Stimulated activated CD8-positive, alpha-beta memory T cell treated with anti-CD3 and anti-CD28 coated beads, Interleukin-7, amount 100 ng/mL, for 48 hours (primary cell): ENCODE data around the gene KAZN.

Experiments used
- DNase-seq, 2 donors: peaks; one replicate each; pipeline ENCODE4 v3.0.0-alpha.2; 2020; ENCODE audit warnings: low read depth in 1 of 2; ENCODE audit errors: extremely low read depth in 1 of 2

KAZN gene

DNA sequence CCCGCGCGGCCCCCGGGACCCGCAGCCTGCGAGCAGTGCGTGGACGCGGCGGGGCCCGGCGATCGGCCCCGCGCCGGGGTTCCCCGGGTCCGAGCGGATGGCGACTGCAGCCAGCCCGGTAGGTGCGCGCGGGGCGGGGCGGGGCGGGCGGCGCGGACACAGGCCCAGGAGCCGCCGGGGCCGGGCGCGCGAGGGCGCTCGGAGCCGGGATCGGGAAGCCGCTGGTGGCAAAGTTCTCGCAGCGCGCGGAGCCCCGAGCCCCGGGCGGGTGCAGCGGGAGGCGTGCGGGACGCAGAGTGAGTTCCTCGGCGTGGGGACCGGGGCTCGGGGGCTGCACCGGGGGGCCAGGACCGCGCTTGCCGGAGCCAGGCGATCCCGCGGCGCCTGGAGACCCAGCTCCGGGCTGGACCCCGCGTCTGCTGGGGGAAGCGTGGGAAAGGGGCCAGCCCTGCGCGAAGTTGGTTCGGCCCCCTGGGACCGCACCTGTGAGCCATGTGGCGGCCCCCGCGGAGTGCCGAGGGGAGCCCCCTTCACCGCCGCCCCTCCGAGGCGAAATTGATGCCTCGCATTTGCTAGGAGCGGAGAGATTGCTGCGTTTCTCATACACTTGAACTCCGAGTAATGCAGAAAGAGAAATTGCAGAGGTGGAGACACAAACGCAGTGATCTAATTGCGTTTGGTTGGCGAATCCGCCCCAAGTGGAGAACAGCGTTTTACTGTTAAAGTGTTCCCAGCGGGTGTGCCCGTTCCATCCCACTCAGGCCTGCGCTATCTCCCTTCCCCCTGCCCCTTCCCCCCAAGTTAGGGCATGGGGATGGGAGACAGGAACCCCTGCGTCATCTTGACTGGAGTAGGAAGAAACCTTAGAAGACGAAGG lies 326.2 kb downstream of the KAZN start:
- no peak for DNase-seq

DNA sequence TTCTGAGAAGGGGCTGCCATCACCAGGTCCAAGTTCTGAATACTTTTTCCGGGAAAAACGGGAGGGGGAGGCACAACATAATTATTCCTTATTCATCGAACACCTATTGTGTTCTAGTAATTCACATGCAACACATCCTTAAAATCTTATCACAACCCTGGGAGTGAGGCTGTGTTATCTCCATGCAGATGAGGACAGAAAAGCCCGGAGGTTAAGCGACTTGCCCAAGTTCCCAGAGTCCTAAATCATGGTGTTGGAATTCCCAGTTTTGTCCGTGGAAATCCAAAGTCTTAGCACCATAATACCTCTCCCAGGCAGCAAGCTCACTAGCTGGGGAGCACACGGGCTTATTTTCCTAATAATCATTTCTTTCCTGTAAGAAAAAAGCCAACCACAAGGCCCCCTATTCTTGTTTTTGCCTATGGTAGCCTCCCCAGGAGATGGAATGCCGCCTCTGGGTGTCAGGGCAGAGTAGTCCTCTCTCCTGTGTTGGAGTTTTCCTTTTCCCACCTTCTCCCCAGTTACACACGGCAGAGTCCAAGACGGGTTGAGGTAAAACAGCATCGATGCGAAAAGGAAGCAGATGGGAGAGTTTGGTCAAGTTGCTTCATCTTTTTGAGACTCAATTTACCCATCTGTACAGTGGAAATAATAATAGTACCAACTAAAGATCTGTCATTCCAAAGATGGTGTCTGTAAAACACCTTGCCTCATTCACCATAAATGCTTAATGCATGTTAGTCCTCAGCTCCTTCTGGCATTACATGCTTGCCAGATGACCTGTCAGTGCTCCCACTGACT lies 327.1 kb downstream of the KAZN start:
- no peak for DNase-seq

DNA sequence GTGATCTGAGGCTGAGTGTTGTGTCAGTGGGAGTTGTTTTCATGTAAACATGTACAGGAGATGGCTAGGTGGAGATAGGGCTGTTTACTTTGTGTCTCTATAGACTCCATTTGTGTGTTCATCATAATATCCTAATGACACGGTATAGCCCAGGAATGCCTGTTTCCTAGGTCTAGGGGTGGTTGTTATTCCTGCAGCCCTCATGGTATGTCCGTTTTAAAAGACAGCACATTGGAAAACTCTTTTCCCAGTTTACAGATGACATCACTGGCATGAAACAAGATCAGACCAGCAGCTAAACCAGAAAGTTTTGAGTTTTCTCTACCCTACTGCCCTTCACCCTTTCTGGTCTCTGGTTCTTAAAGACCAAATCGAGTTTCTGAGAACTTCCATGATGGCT lies 327.7 kb downstream of the KAZN start:
- no peak for DNase-seq

DNA sequence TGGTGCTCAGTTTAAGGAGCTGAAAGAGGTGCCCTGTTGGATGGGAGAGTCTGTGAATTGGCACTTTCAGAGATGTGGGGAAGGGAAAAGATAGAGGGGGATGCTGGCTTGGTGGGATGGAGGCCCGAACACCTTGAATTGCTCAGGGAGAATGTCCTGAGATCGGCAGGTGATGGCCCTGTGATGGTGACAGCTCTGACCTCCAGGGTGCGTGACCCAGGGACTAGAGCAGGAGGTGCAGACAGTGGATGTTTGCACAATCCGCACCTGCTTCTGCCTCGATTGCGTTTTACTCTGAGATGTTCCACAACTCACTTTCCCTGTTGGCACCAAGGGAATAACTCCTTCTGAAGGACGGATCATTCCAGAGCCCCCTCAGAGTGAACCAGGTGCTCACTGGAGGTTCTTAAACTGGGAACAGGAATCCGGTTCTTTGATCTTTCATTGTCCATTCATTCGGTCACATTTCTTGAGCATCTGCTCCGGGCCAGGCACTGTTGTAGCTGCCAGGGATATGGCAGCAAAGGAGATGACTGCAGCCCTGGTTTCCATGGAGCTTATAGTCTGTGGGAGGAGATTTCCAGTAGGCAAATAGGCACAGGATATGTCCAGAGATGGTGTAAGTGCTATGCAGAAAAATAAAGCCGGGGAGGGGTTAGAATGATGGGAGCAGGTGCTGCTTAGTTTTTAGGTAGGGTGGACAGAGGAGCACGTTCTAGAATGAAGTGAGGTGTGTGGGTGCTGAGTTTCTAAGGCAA lies 328.5 kb downstream of the KAZN start:
- DNase-seq: no peak

DNA sequence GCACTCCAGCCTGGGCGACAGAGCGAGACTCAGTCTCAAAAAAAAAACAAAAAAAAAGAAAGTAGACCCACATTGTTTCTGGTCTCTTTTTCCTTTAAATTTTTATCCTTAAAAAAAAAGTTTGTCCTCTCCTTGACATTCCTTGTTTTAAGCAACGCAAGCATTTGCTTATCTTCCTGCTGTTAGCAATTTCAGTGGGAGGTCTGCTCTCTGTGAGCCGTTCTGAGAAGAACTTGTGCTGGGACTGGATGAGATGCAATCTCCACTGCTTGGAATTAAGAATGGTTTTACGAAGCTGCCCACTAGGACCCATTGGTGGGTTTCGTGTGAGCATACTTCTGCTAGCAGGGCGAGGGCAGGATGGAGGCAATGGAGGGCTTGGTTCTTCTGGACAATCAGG lies 329.9 kb downstream of the KAZN start:
- DNase-seq: no peak

DNA sequence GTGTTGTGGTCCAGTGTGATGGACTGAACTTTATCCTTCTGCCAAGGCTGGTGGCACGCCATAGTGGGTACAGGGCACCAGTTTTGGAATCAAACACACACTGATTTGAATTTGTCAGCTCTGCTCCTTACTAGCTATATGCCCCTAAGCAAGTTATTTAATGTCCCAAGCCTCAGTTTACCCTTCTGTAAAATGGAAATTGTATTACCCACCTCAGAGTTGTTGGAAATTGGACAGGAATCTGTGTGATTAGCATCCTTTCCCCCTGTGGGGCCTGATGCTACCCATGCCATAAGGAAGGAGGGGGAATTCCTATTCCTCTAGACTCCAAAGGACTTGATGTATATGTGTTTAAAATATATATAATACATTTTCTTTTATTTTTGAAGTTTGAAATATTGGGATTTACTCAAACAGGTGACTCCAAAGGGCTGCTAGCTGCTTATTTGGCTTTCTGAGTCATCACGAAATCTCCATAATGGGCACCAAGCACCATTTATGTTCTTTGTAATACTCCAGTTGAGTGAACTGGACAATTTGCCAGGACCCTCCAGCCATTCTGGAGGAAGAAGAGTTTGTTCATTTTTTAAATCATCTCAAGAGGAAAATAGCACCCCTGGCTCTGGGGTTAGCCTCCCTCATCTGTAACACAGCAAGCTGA lies 330.5 kb downstream of the KAZN start:
- no peak for DNase-seq

DNA sequence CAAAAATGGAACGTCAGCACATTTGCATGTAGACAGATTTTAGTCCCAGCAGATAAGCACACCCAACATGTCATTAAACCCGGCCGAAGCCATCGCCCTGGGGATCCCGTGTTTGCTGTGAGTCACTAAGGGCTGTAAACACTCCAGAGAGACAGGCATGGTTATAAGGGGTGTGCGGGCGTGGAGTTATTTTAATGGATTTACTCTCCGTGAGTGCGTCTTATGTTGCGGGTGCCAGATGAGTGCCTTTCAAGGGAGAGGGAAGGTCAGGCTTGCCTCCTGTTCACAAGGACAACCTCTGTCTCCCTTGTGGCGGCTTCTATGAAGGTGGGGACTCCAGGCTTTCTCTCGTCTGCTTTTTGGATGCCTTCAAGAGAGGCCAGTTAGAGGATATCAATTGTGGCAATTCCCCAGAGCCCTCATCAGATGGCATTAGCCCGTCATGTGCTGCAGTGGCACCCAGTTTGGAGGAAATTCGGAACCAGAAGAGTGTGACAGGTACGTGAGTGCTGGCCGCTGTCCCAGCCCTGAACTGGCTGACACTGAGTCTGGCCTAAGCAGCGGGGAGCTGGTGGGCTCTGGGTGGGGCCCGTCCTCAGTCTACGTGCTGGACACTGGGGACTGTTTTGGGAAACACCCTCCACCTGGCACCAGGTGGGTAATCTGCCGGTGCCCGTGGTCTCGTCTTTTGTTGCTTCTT lies 331.2 kb downstream of the KAZN start:
- no peak for DNase-seq

DNA sequence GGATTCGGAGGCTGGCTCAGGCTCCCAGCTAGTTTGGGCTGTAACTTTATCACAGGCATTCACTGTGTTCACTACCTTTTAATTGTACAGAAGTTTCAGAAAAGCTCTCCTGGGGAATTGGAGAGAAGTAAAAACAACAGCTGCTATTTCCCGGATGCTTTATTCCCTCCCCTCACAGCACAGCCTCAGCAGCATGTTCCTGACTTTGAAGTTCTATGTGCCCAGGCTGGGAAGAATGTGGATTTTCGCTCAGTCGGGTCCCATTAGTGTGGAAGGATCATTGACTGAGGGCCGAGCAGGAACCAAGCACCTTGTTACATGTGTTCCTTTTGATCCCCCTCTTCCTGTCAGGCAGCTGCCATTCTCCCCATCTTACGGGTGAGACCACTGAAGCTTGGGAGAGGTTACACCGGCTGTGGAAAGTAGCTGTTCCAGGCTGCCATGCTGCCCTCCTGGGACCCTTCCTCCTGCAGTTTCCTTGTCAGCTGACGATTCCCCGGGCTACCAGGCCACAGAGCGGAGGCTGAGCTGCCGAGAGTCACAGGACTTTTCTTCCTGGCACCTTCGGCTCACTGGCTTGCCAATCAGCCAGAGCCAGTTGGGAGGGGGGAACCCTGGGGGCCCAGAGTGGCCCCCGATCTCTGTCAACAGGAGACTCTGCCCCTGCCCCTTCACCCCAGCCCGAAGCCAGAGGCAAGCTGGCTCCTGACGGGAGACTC lies 331.9 kb downstream of the KAZN start:
- no peak for DNase-seq

DNA sequence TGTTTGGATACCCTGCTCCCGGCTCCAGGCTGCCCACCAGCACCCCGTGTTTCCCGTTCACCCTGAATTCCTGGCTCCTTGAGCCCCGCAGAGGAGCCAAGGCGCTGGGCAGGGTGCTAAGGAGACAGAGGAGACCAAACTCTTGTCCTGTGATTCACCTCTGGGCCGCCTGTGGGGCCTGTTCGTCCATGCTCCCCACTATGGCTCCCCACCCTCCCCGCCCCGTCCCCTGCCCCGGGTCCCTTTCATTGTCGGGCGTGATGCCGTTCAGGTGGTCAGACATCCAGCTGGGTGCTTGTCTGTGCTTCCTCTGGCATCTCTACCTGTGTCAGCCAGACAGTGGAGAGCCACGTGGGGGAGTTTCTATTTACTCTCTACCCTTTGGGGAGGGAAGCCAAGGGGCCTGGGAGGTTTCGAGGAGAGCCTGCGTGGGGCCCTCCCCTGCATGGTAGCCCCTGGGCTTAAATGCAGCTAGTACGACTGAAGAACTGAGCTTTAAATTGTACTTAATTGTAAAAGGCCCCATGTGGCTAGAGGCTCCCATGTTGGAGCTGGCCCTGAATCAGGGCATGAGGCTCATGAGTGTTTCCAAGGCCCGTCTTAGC lies 333.7 kb downstream of the KAZN start:
- no peak for DNase-seq

DNA sequence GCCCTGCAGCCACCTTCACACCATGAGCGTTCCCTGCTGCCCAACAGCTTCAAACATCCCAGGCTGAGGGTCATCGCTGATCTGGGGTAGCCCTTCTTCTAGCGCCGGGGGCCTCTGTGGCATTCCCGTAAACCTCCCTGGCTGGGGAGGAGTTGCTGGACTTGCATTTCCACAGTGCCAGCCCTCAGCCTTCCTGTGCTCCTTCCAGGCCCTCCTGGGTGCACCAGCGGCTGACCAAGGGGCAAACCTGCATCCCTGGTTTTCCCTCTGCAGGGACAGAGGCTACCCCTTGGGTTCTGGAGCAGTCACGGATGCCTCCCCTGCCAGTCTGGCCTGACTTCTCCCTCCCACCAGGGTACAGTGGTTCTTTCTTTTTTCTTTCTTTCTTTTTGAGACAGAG lies 336.4 kb downstream of the KAZN start:
- no peak for DNase-seq

DNA sequence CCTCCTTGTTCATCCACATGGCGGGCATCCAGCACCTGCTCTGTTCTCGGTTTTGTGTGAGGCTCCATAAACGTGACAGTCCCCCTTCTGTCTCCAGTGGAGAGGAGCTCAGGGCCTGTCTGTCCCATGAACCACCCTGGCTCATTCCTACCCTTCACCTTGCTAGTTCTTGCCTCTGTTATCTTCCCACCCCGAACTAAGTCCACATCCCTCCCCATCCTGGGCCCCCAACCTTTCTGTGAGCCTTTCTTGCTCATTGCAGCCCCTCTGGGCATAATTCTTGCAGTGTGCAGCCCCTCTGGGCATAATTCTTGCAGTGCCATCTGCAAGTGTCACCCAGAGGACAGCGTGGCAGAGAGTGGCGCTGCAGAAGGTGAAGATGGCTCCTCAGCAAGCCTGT lies 338.3 kb downstream of the KAZN start:
- no peak for DNase-seq

DNA sequence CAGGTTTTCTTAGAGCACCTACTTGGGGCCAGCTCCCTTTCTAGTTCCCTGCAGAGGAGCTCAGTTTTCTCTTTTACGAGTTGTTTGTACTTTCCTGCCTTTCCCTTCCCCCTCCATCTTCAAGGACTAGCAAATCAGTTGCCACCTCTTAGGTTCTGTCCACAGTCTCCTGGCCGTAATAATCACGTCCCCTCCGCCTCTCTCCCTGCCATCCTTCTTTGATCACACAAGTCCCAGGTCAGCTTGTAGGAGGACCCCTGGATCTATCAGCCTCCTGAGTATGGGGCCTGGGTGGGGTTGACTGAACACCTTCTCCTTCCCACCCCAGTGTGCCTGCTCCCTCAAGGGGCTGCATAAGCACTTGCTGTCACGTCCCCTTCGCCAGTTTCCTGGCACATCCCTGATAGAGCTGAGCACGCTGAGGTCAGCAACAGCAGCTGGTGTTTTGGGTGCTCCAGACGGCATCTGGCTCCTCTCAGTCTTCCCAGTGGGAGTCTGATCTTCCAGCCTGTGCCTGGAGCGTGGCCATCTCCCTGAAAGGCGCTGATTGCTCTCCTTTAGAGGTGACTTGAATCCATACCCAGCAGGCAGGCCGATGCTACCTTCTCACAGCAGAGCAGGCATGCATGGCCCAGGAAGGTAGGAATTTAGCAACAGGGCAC lies 338.9 kb downstream of the KAZN start:
- DNase-seq: no peak

DNA sequence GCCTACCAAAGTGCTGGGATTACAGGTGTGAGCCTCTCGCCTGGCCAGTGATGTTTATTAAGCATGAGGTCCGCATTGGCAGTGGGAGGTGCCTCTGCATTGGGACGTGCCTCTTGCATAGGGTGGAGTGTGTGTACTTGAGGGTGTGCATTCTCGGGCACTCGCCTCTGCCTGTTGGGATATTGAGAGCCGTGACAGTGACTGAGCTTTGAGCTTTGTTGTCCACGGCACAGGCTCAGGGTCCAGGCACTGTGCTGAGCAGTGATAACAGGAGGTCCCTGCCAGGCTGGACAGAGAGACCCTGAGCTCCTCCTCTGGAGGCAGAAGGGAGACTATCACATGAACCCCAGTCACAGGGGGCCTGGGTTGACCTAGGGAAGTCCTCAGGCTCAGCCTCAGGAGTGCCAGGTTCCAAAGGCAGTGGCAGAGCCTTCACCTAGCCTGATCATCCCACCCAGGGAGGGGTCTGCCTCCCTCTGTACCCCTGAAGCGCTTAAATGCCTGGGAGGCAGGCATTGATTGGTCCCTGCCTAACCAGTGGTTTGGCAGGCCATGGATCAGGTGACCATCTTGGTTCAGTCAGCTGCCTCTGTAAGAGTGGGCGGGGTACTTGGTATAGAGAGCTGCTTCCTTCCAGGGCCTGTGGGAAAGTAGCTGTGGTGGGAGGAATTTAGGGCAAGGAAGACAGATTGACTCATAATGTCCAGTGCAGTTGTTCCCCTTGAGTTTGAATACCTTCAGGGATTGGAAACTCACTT lies 341.2 kb downstream of the KAZN start:
- no peak for DNase-seq

DNA sequence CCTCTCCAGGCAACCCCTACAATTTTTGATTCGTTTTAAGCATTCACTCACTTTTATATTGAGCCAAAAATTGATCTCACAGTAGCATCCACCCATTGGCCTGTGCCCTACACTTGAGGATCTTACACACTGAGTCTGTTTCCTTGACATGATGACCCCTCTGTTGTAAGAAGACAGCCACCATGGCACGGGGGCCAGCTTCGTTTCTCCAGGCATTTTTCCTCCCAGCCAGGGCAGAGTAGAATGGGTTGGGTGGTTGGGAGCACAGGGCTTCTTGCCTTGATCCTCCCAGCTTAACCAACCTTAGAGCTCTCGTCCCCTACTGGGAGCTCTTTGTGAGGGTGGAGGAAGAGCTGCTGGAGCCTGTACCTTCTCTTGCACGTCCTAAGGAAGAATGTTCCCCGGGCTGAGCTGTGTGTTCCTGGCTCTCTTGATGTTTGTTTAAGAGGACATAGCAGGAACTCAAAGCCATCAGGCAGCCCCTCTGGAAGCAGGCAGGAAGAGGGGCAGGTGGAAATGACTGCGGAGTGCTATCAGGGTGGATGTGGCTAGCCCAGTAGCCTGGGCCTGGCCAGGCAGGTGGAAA lies 341.9 kb downstream of the KAZN start:
- DNase-seq: no peak

DNA sequence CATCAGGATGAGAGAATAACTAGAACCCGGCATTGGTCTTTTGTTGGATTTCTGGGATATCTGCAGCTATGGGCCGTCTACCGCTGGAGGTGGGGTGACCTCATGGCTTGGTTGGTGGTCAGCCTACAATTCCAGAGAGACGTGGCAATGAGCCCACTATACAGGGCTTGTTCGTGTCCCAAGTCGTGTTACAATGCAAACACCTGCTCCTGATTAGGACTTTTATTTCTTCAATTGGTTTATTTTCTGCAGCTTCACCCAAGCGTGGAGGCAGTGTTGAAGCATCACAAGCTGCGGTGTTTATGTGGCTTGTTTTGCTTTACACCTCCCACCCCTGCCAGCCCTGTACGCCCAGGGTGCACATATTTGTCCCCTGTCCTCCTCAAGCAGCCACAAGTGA lies 343.4 kb downstream of the KAZN start:
- no peak for DNase-seq

DNA sequence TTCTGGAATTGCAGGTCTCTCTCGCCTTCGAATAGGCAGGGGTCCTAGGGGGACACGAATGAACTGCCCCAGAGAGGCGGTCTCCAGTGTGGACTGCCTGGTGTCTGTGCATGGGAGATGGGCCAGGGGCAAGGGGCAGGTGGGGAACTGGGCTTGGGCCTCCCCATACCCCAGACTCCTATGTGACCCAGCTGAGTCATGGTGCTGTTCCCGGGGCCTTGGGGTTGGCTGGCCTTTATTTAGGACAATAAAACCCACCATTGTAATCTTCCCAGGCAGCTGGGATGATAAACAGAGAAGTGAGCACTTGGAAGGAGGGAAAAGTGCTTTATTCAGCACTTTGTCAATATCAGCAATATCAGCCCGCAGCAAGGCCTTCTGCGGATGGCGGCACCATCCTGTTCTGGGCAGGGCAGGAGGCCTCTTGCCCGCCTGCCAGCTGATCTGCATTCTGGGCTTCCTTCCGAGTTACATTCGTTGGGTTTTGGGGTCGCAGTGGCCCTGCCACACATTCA lies 346.0 kb downstream of the KAZN start:
- DNase-seq: no peak
